HepG2 (cell line): ENCODE data around the gene CACNA1D. TPM values are rescaled to one million over a fixed set of nuclear protein-coding genes. Genes with fewer than 3 reads are reported as not detected.

Experiments used
- ATF1 ChIP-seq: IDR thresholded peaks from 2 replicates; pipeline ENCODE4 v1.6.1; 2016; ENCODE audit warnings: mild to moderate bottlenecking, control low read depth
- CBX2 ChIP-seq, 2 experiments: fragments of 200-600 bp in 1 of 2; sonication (generic); formaldehyde crosslinking in 1 of 2; IDR thresholded peaks; 2 replicates each; pipeline versions ENCODE4 v1.7.0 to v1.8.1; 2018 to 2022; ENCODE audit warnings: low read depth in 2 of 2, low read length in 1 of 2, mild to moderate bottlenecking in 1 of 2, missing genetic modification reagents in 1 of 2
- DPF2 ChIP-seq: sonication (generic); formaldehyde crosslinking; IDR thresholded peaks from 2 replicates; pipeline ENCODE4 v1.4.0; 2020; ENCODE audit warnings: mild to moderate bottlenecking, low read depth, missing genetic modification reagents, borderline replicate concordance
- E2F1 ChIP-seq: sonication (generic); formaldehyde crosslinking; IDR thresholded peaks from 2 replicates; pipeline ENCODE4 v1.5.0; 2020; ENCODE audit warnings: missing genetic modification reagents
- EHMT2 ChIP-seq: fragments of 200-600 bp; sonication (generic); IDR thresholded peaks from 2 replicates; pipeline ENCODE4 v1.7.0; 2017; ENCODE audit warnings: antibody characterized with exemption, low read depth, low read length, borderline replicate concordance
- FOXK1 ChIP-seq: sonication (generic); formaldehyde crosslinking; IDR thresholded peaks from 2 replicates; pipeline ENCODE4 v1.4.0; 2020; ENCODE audit warnings: low read depth, missing genetic modification reagents, borderline replicate concordance
- IRF1 ChIP-seq: sonication (generic); formaldehyde crosslinking; IDR thresholded peaks from 2 replicates; pipeline ENCODE4 v1.4.0; 2020; ENCODE audit warnings: low read depth, mild to moderate bottlenecking, missing genetic modification reagents
- IRX3 ChIP-seq: sonication (generic); formaldehyde crosslinking; IDR thresholded peaks from 2 replicates; pipeline ENCODE4 v1.8.1; 2023; ENCODE audit warnings: mild to moderate bottlenecking, low read depth, missing genetic modification reagents, borderline replicate concordance
- NCOR1 ChIP-seq: fragments of 200-600 bp; sonication (generic); IDR thresholded peaks from 2 replicates; pipeline ENCODE4 v1.7.0; 2017; ENCODE audit warnings: antibody characterized with exemption, low read length, borderline replicate concordance
- NFIB ChIP-seq: sonication (generic); formaldehyde crosslinking; IDR thresholded peaks from 2 replicates; pipeline ENCODE4 v1.9.0; 2021; ENCODE audit warnings: missing genetic modification reagents, mild to moderate bottlenecking, borderline replicate concordance
- SNAPC2 ChIP-seq: sonication (generic); formaldehyde crosslinking; IDR thresholded peaks from 2 replicates; pipeline ENCODE4 v1.8.1; 2022; ENCODE audit warnings: mild to moderate bottlenecking, missing genetic modification reagents
- ZBTB3 ChIP-seq: sonication (generic); formaldehyde crosslinking; IDR thresholded peaks from 2 replicates; pipeline ENCODE4 v1.4.0; 2020; ENCODE audit warnings: low read depth, mild to moderate bottlenecking, moderate library complexity, missing genetic modification reagents, borderline replicate concordance
- ZFP1 ChIP-seq: IDR thresholded peaks from 2 replicates; pipeline ENCODE4 v1.6.1; 2016
- ZNF574 ChIP-seq: sonication (generic); formaldehyde crosslinking; IDR thresholded peaks from 2 replicates; pipeline ENCODE4 v1.4.0; 2020; ENCODE audit warnings: missing genetic modification reagents
- ZNF724P ChIP-seq: sonication (generic); formaldehyde crosslinking; IDR thresholded peaks from 2 replicates; pipeline ENCODE4 v1.8.0; 2022; ENCODE audit warnings: missing genetic modification reagents, borderline replicate concordance
- polyA plus RNA-seq, 8 experiments: library from polyadenylated mRNA; depleted of rRNA in 3 of 8; stranded (reverse) in 7 of 8; unstranded in 1 of 8; fragments of >200 nt; fragmentation: Illumina TruSeq in 4 of 8; extraction: Trizol in 4 of 8; gene quantifications; 2 replicates each; pipeline versions ENCODE4 v1.2.1 to v1.2.3, GENCODE V29; 2011 to 2016; ENCODE audit warnings: low read depth in 4 of 8, missing spikeins in 1 of 8, mixed read lengths in 1 of 8; ENCODE audit not compliant: insufficient read depth in 1 of 8
- total RNA-seq, 5 experiments: library from RNA; depleted of rRNA; stranded (reverse); fragments of >200 nt; fragmentation: Illumina TruSeq; extraction: Trizol; gene quantifications; 2 replicates each; pipeline ENCODE4 v1.2.3, GENCODE V29; 2016; ENCODE audit warnings: low read depth in 1 of 5
- TF ChIP-seq, protein P1 (sequence below): sonication (generic); formaldehyde crosslinking; IDR thresholded peaks from 2 replicates; pipeline ENCODE4 v1.4.0; 2020; ENCODE audit warnings: missing genetic modification reagents, borderline replicate concordance
- TF ChIP-seq, protein P2 (sequence below): sonication (generic); formaldehyde crosslinking; IDR thresholded peaks from 2 replicates; pipeline ENCODE4 v1.8.0; 2022; ENCODE audit warnings: low read depth, missing genetic modification reagents

The CACNA1D gene
- total and polyA plus RNA-seq, 2 of the 13 experiments (the other 11 are each of a cell fraction or from before 2014, with no cell fraction given), result 0.26 to 0.38 TPM

- TF ChIP-seq, protein P1, sequence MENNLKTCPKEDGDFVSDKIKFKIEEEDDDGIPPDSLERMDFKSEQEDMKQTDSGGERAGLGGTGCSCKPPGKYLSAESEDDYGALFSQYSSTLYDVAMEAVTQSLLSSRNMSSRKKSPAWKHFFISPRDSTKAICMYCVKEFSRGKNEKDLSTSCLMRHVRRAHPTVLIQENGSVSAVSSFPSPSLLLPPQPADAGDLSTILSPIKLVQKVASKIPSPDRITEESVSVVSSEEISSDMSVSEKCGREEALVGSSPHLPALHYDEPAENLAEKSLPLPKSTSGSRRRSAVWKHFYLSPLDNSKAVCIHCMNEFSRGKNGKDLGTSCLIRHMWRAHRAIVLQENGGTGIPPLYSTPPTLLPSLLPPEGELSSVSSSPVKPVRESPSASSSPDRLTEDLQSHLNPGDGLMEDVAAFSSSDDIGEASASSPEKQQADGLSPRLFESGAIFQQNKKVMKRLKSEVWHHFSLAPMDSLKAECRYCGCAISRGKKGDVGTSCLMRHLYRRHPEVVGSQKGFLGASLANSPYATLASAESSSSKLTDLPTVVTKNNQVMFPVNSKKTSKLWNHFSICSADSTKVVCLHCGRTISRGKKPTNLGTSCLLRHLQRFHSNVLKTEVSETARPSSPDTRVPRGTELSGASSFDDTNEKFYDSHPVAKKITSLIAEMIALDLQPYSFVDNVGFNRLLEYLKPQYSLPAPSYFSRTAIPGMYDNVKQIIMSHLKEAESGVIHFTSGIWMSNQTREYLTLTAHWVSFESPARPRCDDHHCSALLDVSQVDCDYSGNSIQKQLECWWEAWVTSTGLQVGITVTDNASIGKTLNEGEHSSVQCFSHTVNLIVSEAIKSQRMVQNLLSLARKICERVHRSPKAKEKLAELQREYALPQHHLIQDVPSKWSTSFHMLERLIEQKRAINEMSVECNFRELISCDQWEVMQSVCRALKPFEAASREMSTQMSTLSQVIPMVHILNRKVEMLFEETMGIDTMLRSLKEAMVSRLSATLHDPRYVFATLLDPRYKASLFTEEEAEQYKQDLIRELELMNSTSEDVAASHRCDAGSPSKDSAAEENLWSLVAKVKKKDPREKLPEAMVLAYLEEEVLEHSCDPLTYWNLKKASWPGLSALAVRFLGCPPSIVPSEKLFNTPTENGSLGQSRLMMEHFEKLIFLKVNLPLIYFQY (CRISPR knock-in tag), result 0 out of 2 replicates have a peak, but pooled peaks have one; percentile 45
- TF ChIP-seq ATF1 (CRISPR knock-in tag) (no peak), ZNF574 (no peak), DPF2 (CRISPR knock-in tag) (no peak), ZNF724P (CRISPR knock-in tag) (no peak), E2F1 (CRISPR knock-in tag) (no peak), IRF1 (no peak), SNAPC2 (CRISPR knock-in tag) (no peak), ZBTB3 (CRISPR knock-in tag) (no peak), NCOR1 (0 out of 2 replicates have a peak, but pooled peaks have one; percentile 46), EHMT2 (no peak), CBX2 (IDR thresholded peaks at IDR 0.05; ENCODE audit: low read depth, low read length) (no peak), CBX2 (CRISPR knock-in tag; IDR thresholded peaks at IDR 0.05; ENCODE audit: low read depth) (no peak), ZFP1 (no peak), IRX3 (CRISPR knock-in tag) (no peak), FOXK1 (no peak), NFIB (CRISPR knock-in tag) (no peak)
- TF ChIP-seq, protein P2, sequence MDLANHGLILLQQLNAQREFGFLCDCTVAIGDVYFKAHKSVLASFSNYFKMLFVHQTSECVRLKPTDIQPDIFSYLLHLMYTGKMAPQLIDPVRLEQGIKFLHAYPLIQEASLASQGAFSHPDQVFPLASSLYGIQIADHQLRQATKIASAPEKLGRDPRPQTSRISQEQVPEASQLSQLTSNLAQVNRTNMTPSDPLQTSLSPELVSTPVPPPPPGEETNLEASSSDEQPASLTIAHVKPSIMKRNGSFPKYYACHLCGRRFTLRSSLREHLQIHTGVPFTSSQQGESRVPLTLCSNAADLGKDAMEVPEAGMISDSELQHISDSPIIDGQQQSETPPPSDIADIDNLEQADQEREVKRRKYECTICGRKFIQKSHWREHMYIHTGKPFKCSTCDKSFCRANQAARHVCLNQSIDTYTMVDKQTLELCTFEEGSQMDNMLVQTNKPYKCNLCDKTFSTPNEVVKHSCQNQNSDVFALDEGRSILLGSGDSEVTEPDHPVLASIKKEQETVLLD (CRISPR knock-in tag), result no peak
Measured at GRCh38 chr3:53818221-53819162, 324.1 kb downstream of the CACNA1D start (continued).
